Pancreas (tissue), 10 donors: Measurements from ENCODE around the gene PRAMEF11. TPM values are rescaled to one million over a fixed set of nuclear protein-coding genes. Genes with fewer than 3 reads are reported as not detected.
"Not testable (repeated sequence)": the region's sequence is repeated elsewhere in the genome, so short reads cannot be mapped to it uniquely, and the experiment has no call there.

Experiments
- ATAC-seq, 4 donors: fragments of 200-7000 bp; cut with Tn5 transposase; one replicate each; pipeline versions ENCODE4 v1.8.0 to v1.9.1; 2020; ENCODE audit warnings: mild to moderate bottlenecking in 4 of 4, moderate library complexity in 4 of 4
- DNase-seq, 6 donors: peaks; one replicate each; pipeline ENCODE4 v3.0.0-alpha.2; 2020
- FAIRE-seq: peaks from 2 replicates; lab custom pipeline; 2012; peaks lifted over from hg19 to GRCh38; lab: Jason Lieb, UNC
- H3K27ac ChIP-seq, 4 donors: fragments of 200-600 bp; sonication (generic); 1 replicate in 3 of 4; 2 replicates in 1 of 4; pipeline versions ENCODE4 v1.5.0 to v1.8.0; 2020
- H3K27me3 ChIP-seq, 4 donors: fragments of 200-600 bp; one replicate each; pipeline ENCODE4 v1.8.0; 2021
- H3K36me3 ChIP-seq, 3 donors: fragments of 200-600 bp; sonication (generic) in 1 of 3; one replicate each; pipeline versions ENCODE4 v1.5.0 to v1.8.0; 2020 to 2021
- H3K4me1 ChIP-seq, 3 donors: fragments of 200-600 bp; one replicate each; pipeline ENCODE4 v1.8.0; 2021
- H3K4me3 ChIP-seq, 4 donors: fragments of 200-600 bp; sonication (generic) in 2 of 4; one replicate each; pipeline versions ENCODE4 v1.5.0 to v1.8.0; 2020 to 2021
- H3K9me3 ChIP-seq, 4 donors: fragments of 200-600 bp; one replicate each; pipeline ENCODE4 v1.8.0; 2021
- WGBS, 2 donors: extraction: QIAGEN DNeasy Blood & Tissue Kit; methylation state at CpG; one replicate each; pipeline ENCODE4 v1.1.7; 2013; 5-methylcytosine and 5-hydroxymethylcytosine counted together
- intact Hi-C, 3 donors: fragments of 100-400 bp; cut with DNase I; formaldehyde crosslinking; loops; one replicate each; pipeline versions ENCODE4 v1.11.1 to v1.14.2; 2022
- polyA plus RNA-seq, 2 donors: library from polyadenylated mRNA; stranded (reverse); fragments of 200-250 nt; gene quantifications; one replicate each; pipeline ENCODE4 v1.2.3, GENCODE V29; 2013
- total RNA-seq, 6 donors: library from RNA; stranded (reverse); fragmentation: NEBNext Ultra II Directional in 4 of 6; extraction: Animal tissue kit (Norgen Biotek cat#: 25700) in 4 of 6; gene quantifications; one replicate each; pipeline versions ENCODE4 v1.2.1 to v1.2.4, GENCODE V29; 2021 to 2023
- TF ChIP-seq, protein P1 (sequence below), 4 donors: fragments of 200-600 bp; sonication (generic) in 3 of 4; IDR thresholded peaks; one replicate each; pipeline versions ENCODE4 v1.5.0 to v1.8.0; 2021; ENCODE audit warnings: antibody characterized with exemption in 4 of 4
- donor health status: healthy with polysubstance abuse.
- donor health status: DM: no; HTN: no; CAD: no; lungs with moderate emphysema.
- donor health status: DM: no; HTN: no; CAD: no.
- donor health status: control.
- donor health status: control.
- donor health status: Bipolar disorder and iron deficiency.
- donor health status: DM: yes; HTN: yes; CAD: no.
- donor health status: DM: no; HTN: no; CAD: no.
- donor health status: DM: no; HTN: no; CAD: no.
- donor health status: DM: yes; HTN: yes; CAD: no.

PRAMEF11 gene
- total and polyA plus RNA-seq, 8 donors = not detected

DNA sequence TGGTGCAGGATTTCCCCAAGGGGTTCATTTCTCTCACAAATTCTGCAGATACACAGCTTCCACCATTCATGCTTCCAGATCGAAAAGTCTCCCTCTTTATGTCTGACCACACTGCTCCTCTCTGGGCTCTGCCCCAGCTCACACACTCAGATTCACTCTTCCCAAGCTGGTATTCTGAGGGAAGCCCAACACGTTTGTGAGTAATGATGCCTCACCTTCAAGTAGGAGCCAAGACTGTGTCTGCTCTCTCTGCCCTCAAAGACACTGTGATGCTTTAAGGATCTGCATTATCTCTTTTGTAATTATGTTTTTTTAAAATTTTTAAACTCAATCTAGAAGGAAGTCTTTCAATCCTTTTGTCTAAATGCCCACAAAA, 19.8 kb downstream of the PRAMEF11 start:
- H3K4me1 ChIP-seq = no peaks in the 10 kb centered on the region
- H3K27ac ChIP-seq = no peak overlapping the region
- FAIRE-seq (no peak), ATAC-seq (no peak), DNase-seq (no peak)
- H3K4me3 ChIP-seq = no peak overlapping the region
- WGBS, 2 donors = 44 to 51% methylated on average over 2 of the region's 2 CpGs
- intact Hi-C loops = no loop called here
- TF ChIP-seq, protein P1, sequence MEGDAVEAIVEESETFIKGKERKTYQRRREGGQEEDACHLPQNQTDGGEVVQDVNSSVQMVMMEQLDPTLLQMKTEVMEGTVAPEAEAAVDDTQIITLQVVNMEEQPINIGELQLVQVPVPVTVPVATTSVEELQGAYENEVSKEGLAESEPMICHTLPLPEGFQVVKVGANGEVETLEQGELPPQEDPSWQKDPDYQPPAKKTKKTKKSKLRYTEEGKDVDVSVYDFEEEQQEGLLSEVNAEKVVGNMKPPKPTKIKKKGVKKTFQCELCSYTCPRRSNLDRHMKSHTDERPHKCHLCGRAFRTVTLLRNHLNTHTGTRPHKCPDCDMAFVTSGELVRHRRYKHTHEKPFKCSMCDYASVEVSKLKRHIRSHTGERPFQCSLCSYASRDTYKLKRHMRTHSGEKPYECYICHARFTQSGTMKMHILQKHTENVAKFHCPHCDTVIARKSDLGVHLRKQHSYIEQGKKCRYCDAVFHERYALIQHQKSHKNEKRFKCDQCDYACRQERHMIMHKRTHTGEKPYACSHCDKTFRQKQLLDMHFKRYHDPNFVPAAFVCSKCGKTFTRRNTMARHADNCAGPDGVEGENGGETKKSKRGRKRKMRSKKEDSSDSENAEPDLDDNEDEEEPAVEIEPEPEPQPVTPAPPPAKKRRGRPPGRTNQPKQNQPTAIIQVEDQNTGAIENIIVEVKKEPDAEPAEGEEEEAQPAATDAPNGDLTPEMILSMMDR (IDR thresholded peaks at IDR 0.05) = no peak
- H3K36me3 ChIP-seq = no peaks in the 10 kb centered on the region
- H3K9me3 ChIP-seq = no peaks in the 10 kb centered on the region
- no peaks in the 10 kb centered on the region for H3K27me3 ChIP-seq

DNA sequence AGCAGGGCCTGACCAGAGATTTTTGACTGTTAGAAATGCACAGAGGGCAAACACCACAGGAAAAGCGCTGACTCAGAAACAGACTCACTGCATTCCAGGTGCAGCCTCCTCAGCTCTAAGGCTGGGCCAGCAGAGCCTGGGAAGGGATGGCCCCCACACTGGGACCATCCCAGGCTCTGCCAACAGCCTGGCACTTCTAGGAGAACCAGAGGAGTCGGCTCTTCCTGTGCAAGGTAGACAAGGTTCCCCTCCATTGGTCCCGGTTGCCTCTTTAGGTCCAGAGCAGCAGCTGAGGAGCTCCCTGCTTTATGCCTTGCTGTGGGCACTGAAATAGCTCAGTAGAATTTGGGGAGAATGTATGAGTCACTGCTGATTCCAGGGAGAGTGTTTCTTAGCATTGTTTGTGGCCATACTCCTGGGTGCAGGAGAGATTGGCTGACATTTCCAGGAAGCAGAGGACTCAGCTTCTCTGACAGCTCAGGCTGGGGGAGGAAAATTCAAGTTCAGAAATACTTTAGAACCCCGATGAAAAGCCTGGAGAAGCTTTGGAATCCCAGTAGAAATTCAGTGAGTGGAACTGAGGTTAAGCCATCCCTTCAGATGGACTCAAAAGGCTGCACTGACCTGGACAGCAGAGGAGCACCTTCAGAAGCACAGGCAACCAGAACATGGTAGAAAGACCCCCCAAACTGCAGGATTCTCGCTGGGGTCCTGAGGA, 20.4 kb downstream of the PRAMEF11 start:
- TF ChIP-seq, protein P1 (IDR thresholded peaks at IDR 0.05) = no peak
- intact Hi-C loops = no loop called here
- Histone ChIP-seq H3K9me3 (no peaks in the 10 kb centered on the region), H3K36me3 (no peaks in the 10 kb centered on the region), H3K27ac (no peak overlapping the region), H3K4me1 (no peaks in the 10 kb centered on the region), H3K27me3 (no peaks in the 10 kb centered on the region), H3K4me3 (no peak overlapping the region)
- DNase-seq (no peak), FAIRE-seq (no peak), ATAC-seq (no peak)
- 54 to 58% methylated on average over 5 of the region's 5 CpGs for WGBS, 2 donors

DNA sequence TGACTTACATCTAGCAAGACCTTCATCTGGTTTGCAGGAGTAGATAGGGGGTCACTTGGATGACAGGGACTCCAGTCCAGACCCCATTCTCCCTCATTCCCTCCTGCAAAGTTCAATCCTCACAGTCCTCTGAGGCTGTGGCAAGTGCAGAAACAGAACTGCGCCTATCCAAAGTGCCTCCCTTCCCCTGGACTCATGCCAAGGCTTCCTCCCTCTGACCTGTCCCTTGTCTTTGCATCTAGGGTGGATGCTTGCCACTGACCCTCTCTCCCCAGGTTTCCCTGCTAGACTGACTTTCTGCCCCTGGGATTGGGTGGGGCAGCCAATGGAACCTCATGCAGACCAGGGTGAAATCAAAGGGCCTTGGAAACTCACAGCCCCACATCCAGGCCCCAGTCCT, 21.3 kb downstream of the PRAMEF11 start:
- H3K4me3 ChIP-seq = no peak overlapping the region
- no peaks in the 10 kb centered on the region for H3K4me1 ChIP-seq
- H3K36me3 ChIP-seq = no peaks in the 10 kb centered on the region
- FAIRE-seq (no peak), ATAC-seq (no peak), DNase-seq (no peak)
- no peaks in the 10 kb centered on the region for H3K27me3 ChIP-seq
- H3K9me3 ChIP-seq = no peaks in the 10 kb centered on the region
- no peak overlapping the region for H3K27ac ChIP-seq
- 82 to 92% methylated on average over 1 of the region's 1 CpG for WGBS, 2 donors
- intact Hi-C loops = no loop called here
- TF ChIP-seq, protein P1 (IDR thresholded peaks at IDR 0.05) = no peak

DNA sequence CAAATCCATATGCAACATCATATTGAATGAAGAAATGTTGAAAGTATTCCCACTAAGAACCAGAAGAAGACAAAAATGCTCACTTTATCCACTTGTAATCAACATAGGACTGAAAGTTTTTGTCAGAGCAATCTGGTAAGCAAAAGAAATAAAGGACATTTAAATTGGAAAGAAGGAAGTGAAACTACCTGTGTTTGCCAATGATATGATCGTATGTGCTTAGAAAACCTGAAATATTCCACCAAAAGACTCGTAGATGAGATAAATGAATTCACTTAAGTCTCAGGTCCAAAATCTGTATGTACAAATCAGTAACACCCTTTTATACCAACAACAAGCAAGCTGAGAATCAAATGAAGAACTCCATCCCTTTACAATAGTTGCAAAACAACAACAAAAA, 31.5 kb downstream of the PRAMEF11 start:
- H3K4me3 ChIP-seq = no peak overlapping the region
- no peaks in the 10 kb centered on the region for H3K36me3 ChIP-seq
- WGBS, 2 donors = 37 to 38% methylated on average over 2 of the region's 2 CpGs
- TF ChIP-seq, protein P1 (IDR thresholded peaks at IDR 0.05) = no peak
- ATAC-seq (no peak), FAIRE-seq (no peak), DNase-seq (no peak)
- no peak overlapping the region for H3K27ac ChIP-seq
- intact Hi-C loops = no loop called here
- H3K27me3 ChIP-seq = peaks cover 0 to 5% (median 0%) of the 10 kb centered on the region in 4 donors
- no peaks in the 10 kb centered on the region for H3K4me1 ChIP-seq
- H3K9me3 ChIP-seq = no peaks in the 10 kb centered on the region

DNA sequence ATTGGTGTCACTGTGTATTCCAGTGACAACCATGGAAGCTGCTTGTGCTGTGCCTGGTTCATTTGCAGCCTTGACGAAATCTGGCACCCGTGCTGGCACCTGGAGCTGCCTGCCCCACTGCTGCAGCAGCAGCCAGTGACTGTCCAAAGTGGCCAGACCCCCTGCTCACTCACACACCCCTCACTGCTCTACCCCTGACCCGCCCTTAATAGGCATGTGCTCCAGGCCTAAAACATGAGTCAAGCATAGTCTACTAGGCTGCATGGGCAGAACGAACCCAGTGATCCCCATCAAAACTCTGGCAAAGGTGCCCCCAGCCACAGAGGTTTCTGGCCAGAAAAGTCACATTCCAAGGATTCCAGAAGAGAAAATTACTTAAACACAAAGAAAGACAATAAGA, 32.3 kb downstream of the PRAMEF11 start:
- Histone ChIP-seq H3K4me3 (no peak overlapping the region), H3K4me1 (no peaks in the 10 kb centered on the region), H3K27ac (no peak overlapping the region), H3K36me3 (no peaks in the 10 kb centered on the region), H3K9me3 (no peaks in the 10 kb centered on the region), H3K27me3 (peaks cover 0 to 3% (median 0%) of the 10 kb centered on the region in 4 donors)
- intact Hi-C loops = no loop called here
- 31 to 41% methylated on average over 4 of the region's 4 CpGs for WGBS, 2 donors
- DNase-seq = no peak
- TF ChIP-seq, protein P1 (IDR thresholded peaks at IDR 0.05) = no peak
- no peak for ATAC-seq
- no peak for FAIRE-seq

DNA sequence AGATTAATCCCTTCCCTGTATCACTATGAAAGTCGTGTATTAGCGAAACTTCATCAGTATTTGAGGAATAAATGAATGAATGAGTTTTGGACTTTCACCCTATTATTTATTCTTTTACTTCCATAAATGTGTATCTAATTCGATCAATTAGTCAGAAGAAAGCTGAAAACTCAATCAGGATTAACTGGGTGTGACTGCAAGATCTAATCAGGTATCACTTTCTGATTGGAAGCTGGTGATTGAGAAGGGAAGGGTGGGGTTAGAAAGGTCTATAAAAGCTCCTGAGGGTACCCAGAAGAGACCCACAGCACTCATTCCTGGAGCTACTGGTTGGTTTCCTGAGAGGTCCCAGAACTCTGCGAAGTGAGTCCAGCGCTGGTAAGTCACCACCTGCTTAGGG, 40.1 kb downstream of the PRAMEF11 start, which contains the start of gene PRAMEF1:
TSS of gene PRAMEF1 (plus strand) at position 301 of the 400 bp plus-strand sequence. CDS start 1,831 bp downstream, outside the sequence.
- H3K4me1 ChIP-seq, ATAC-seq, DNase-seq, intact Hi-C loops, H3K4me3 ChIP-seq, H3K9me3 ChIP-seq, FAIRE-seq, H3K27me3 ChIP-seq, H3K27ac ChIP-seq, H3K36me3 ChIP-seq: not testable (repeated sequence)
- 71 to 80% methylated on average over 5 of the region's 5 CpGs for WGBS, 2 donors

DNA sequence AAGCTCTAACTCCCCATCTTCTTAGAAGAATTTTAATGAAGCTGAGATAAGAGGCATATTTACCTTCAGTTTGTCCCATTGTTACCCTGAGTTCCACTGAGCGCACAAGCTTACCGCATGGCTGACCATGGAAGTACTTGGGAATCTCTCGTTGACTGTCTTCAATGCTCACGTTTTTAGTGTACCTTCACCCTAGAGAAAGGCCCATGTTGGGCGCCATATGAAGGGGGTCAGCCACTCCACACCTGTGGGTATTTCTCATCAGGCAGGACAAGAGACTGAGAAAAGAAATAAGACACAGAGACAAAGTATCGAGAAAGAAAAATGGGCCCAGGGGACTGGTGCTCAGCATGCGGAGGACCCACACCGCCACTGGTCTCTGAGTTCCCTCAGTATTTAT, 46.5 kb downstream of the PRAMEF11 start:
- 70 to 86% methylated on average over 7 to 8 of the region's 8 CpGs for WGBS, 2 donors
- H3K27me3 ChIP-seq, ATAC-seq, FAIRE-seq, DNase-seq, H3K9me3 ChIP-seq, H3K4me1 ChIP-seq, intact Hi-C loops, H3K36me3 ChIP-seq, H3K27ac ChIP-seq, H3K4me3 ChIP-seq: not testable (repeated sequence)
